DMS 273 (cell line): ENCODE results near the gene FAM222A.

ENCODE experiments used
- DNase-seq: peaks from one replicate; lab custom pipeline; 2025; ENCODE audit not compliant: unreplicated experiment; lab: John Stamatoyannopoulos, UW

Gene FAM222A

GRCh38 chr12:109795023-109795422 lies 81.4 kb downstream of the FAM222A start:
- DNase-seq, result no peak

- DNase-seq, result no peak
Observed at GRCh38 chr12:109796057-109796456, 82.4 kb downstream of the FAM222A start.

- peak; percentile 58 for DNase-seq
Observed at GRCh38 chr12:109797905-109798669, 84.5 kb downstream of the FAM222A start.

GRCh38 chr12:109798691-109799090 lies 85.1 kb downstream of the FAM222A start:
- DNase-seq, result no peak

GRCh38 chr12:109800536-109800935 lies 86.9 kb downstream of the FAM222A start:
- DNase-seq, result no peak

GRCh38 chr12:109802828-109803227 lies 89.2 kb downstream of the FAM222A start:
- no peak for DNase-seq

- no peak for DNase-seq
Observed at GRCh38 chr12:109803678-109804077, 90.1 kb downstream of the FAM222A start.

GRCh38 chr12:109804820-109805761 lies 91.5 kb downstream of the FAM222A start:
- DNase-seq, result peak; percentile 73

- DNase-seq, result no peak
Observed at GRCh38 chr12:109807954-109808643, 94.5 kb downstream of the FAM222A start.

- no peak for DNase-seq
Observed at GRCh38 chr12:109808876-109809646, 95.4 kb downstream of the FAM222A start.

GRCh38 chr12:109810954-109811623 lies 97.5 kb downstream of the FAM222A start:
- DNase-seq, result no peak

- no peak for DNase-seq
Observed at GRCh38 chr12:109811624-109811995, 98.0 kb downstream of the FAM222A start.

GRCh38 chr12:109813810-109814416 lies 100.3 kb downstream of the FAM222A start:
- no peak for DNase-seq

GRCh38 chr12:109814600-109815150 lies 101.0 kb downstream of the FAM222A start:
- DNase-seq, result no peak

- DNase-seq, result no peak
Observed at GRCh38 chr12:109815225-109815624, 101.6 kb downstream of the FAM222A start.

GRCh38 chr12:109815757-109816617 lies 102.4 kb downstream of the FAM222A start:
- DNase-seq, result peak; percentile 17

- no peak for DNase-seq
Observed at GRCh38 chr12:109816870-109817269, 103.2 kb downstream of the FAM222A start.

GRCh38 chr12:109817627-109818231 lies 104.1 kb downstream of the FAM222A start:
- DNase-seq, result no peak
